ENCODE measurements around the gene AKAP7. TPM values are rescaled to one million over a fixed set of nuclear protein-coding genes. Genes with fewer than 3 reads are reported as not detected.
"Not testable (repeated sequence)": the region's sequence is repeated elsewhere in the genome, so short reads cannot be mapped to it uniquely, and the experiment has no call there.

Gene AKAP7
- total RNA-seq, result 4.4 and 4.5 TPM in 2 replicates
- long read RNA-seq, partial matches to known transcripts, result 4 of 8 reads
- long read RNA-seq, other reads (novel, unspliced or antisense), result 4 of 8 reads

- Mint-ChIP-seq H3K4me1 (ENCODE audit: unreplicated experiment) (peaks cover 18% of the 10 kb centered on the region), H3K4me3 (ENCODE audit: unreplicated experiment) (peak within 1 kb of the TSS; percentile 91), H3K36me3 (ENCODE audit: unreplicated experiment) (no peaks in the 10 kb centered on the region), H3K27me3 (ENCODE audit: unreplicated experiment) (no peaks in the 10 kb centered on the region), H3K9me3 (ENCODE audit: unreplicated experiment) (no peaks in the 10 kb centered on the region), H3K27ac (ENCODE audit: unreplicated experiment) (peak within 1 kb of the TSS; percentile 93)
- TF ChIP-seq CTCF (IDR thresholded peaks at IDR 0.05), result no peak
- peak; percentile 92 for DNase-seq (ENCODE audit: extremely low spot score, unreplicated experiment)
Measured at GRCh38 chr6:131135244-131136020, at the start of gene AKAP7. TSS of gene AKAP7 (plus strand) at chr6:131135467. CDS start at chr6:131135764, 297 bp downstream.

GRCh38 chr6:131090339-131090738 lies 44.9 kb upstream of the AKAP7 start:
- H3K36me3 Mint-ChIP-seq (ENCODE audit: unreplicated experiment), result peaks cover 19% of the 10 kb centered on the region
- not testable (repeated sequence) for H3K4me1 Mint-ChIP-seq (ENCODE audit: unreplicated experiment)

GRCh38 chr6:131091944-131092343 lies 43.3 kb upstream of the AKAP7 start:
- DNase-seq (ENCODE audit: extremely low spot score, unreplicated experiment); H3K4me3 Mint-ChIP-seq (ENCODE audit: unreplicated experiment); H3K27ac Mint-ChIP-seq (ENCODE audit: unreplicated experiment); H3K4me1 Mint-ChIP-seq (ENCODE audit: unreplicated experiment); H3K27me3 Mint-ChIP-seq (ENCODE audit: unreplicated experiment): not testable (repeated sequence)
- Mint-ChIP-seq H3K9me3 (ENCODE audit: unreplicated experiment) (peaks cover 15% of the 10 kb centered on the region), H3K36me3 (ENCODE audit: unreplicated experiment) (peaks cover 13% of the 10 kb centered on the region)

More at GRCh38 chr6:131090339-131090738, 44.9 kb upstream of the AKAP7 start:
- DNase-seq (ENCODE audit: extremely low spot score, unreplicated experiment); H3K27me3 Mint-ChIP-seq (ENCODE audit: unreplicated experiment); H3K27ac Mint-ChIP-seq (ENCODE audit: unreplicated experiment); H3K4me3 Mint-ChIP-seq (ENCODE audit: unreplicated experiment): not testable (repeated sequence)
- H3K9me3 Mint-ChIP-seq (ENCODE audit: unreplicated experiment), result peaks cover 26% of the 10 kb centered on the region

GRCh38 chr6:131093334-131093733 lies 41.9 kb upstream of the AKAP7 start:
- Mint-ChIP-seq H3K36me3 (ENCODE audit: unreplicated experiment) (peaks cover 10% of the 10 kb centered on the region), H3K27me3 (ENCODE audit: unreplicated experiment) (no peaks in the 10 kb centered on the region), H3K4me3 (ENCODE audit: unreplicated experiment) (no peak overlapping the region), H3K4me1 (ENCODE audit: unreplicated experiment) (no peaks in the 10 kb centered on the region), H3K9me3 (ENCODE audit: unreplicated experiment) (peaks cover 6% of the 10 kb centered on the region), H3K27ac (ENCODE audit: unreplicated experiment) (no peak overlapping the region)
- no peak for TF ChIP-seq CTCF (IDR thresholded peaks at IDR 0.05)
- no peak for DNase-seq (ENCODE audit: extremely low spot score, unreplicated experiment)

- H3K9me3 Mint-ChIP-seq (ENCODE audit: unreplicated experiment), result peaks cover 6% of the 10 kb centered on the region
- no peaks in the 10 kb centered on the region for H3K27me3 Mint-ChIP-seq (ENCODE audit: unreplicated experiment)
- H3K4me1 Mint-ChIP-seq (ENCODE audit: unreplicated experiment), result peaks cover 10% of the 10 kb centered on the region
- no peak for DNase-seq (ENCODE audit: extremely low spot score, unreplicated experiment)
- H3K27ac Mint-ChIP-seq (ENCODE audit: unreplicated experiment), result no peak overlapping the region
- H3K36me3 Mint-ChIP-seq (ENCODE audit: unreplicated experiment), result peaks cover 10% of the 10 kb centered on the region
- H3K4me3 Mint-ChIP-seq (ENCODE audit: unreplicated experiment), result no peak overlapping the region
- no peak for TF ChIP-seq CTCF (IDR thresholded peaks at IDR 0.05)
Measured at GRCh38 chr6:131096786-131097185, 38.5 kb upstream of the AKAP7 start.

- no peak for TF ChIP-seq CTCF (IDR thresholded peaks at IDR 0.05)
- H3K4me1 Mint-ChIP-seq (ENCODE audit: unreplicated experiment), result peaks cover 38% of the 10 kb centered on the region
- no peak for DNase-seq (ENCODE audit: extremely low spot score, unreplicated experiment)
- H3K27ac Mint-ChIP-seq (ENCODE audit: unreplicated experiment), result peak overlapping the region; percentile 36
- no peaks in the 10 kb centered on the region for H3K9me3 Mint-ChIP-seq (ENCODE audit: unreplicated experiment)
- H3K4me3 Mint-ChIP-seq (ENCODE audit: unreplicated experiment), result no peak overlapping the region
- no peaks in the 10 kb centered on the region for H3K27me3 Mint-ChIP-seq (ENCODE audit: unreplicated experiment)
- H3K36me3 Mint-ChIP-seq (ENCODE audit: unreplicated experiment), result no peaks in the 10 kb centered on the region
Measured at GRCh38 chr6:131101911-131102680, 33.2 kb upstream of the AKAP7 start.
